OCI-LY7 (cell line): ENCODE results near the gene ASPHD2. TPM values are rescaled to one million over a fixed set of nuclear protein-coding genes. Genes with fewer than 3 reads are reported as not detected.

Experiments used
- BruUV-seq: library from RNA; stranded (reverse); fragments of 400-500 nt; replicated peaks from 2 replicates; lab custom pipeline; 2021; lab: Mats Ljungman, UMichigan
- CTCF ChIA-PET: fragments of 300-600 bp; sonication (Branson Sonifier 250); formaldehyde crosslinking; loops from one replicate; lab custom pipeline; 2022; ENCODE audit warnings: antibody characterized with exemption; ENCODE audit not compliant: unreplicated experiment; lab: Charles Lee
- POLR2A ChIA-PET: fragments of 300-600 bp; sonication (Branson Sonifier 250); formaldehyde crosslinking; loops from one replicate; lab custom pipeline; 2022; ENCODE audit warnings: antibody characterized with exemption; lab: Charles Lee
- DNase-seq: peaks from one replicate; pipeline ENCODE4 v3.0.0-alpha.2; 2015; ENCODE audit warnings: low spot score
- H2AFZ ChIP-seq: fragments of 200-600 bp; sonication (generic), shearing (Covaris generic); 2 replicates; pipeline ENCODE4 v1.6.1; 2014; ENCODE audit warnings: mild to moderate bottlenecking, antibody characterized with exemption, low read length, moderate library complexity
- H3K27ac ChIP-seq: fragments of 200-600 bp; sonication (generic); 2 replicates; pipeline ENCODE4 v1.5.1; 2014; ENCODE audit warnings: mixed run types, low read depth, mild to moderate bottlenecking, moderate library complexity, low read length, inconsistent platforms; ENCODE audit not compliant: poor library complexity, severe bottlenecking
- H3K36me3 ChIP-seq: fragments of 200-600 bp; sonication (generic); 2 replicates; pipeline ENCODE4 v1.6.1; 2014; ENCODE audit warnings: mild to moderate bottlenecking, antibody characterized with exemption, low read length, moderate library complexity, mixed read lengths; ENCODE audit not compliant: insufficient read depth
- H3K4me1 ChIP-seq: fragments of 200-600 bp; sonication (generic); 2 replicates; pipeline ENCODE4 v1.5.1; 2014; ENCODE audit warnings: mild to moderate bottlenecking, low read length; ENCODE audit not compliant: insufficient read depth, poor library complexity, severe bottlenecking
- H3K4me2 ChIP-seq: fragments of 200-600 bp; sonication (generic); 2 replicates; pipeline ENCODE4 v1.6.1; 2014; ENCODE audit warnings: mild to moderate bottlenecking, low read length
- H3K4me3 ChIP-seq: fragments of 200-600 bp; sonication (generic); 2 replicates; pipeline ENCODE4 v1.5.1; 2014; ENCODE audit warnings: mild to moderate bottlenecking, low read depth, low read length; ENCODE audit not compliant: poor library complexity, severe bottlenecking
- H3K79me2 ChIP-seq: fragments of 200-600 bp; sonication (generic); 2 replicates; pipeline ENCODE4 v1.6.1; 2016; ENCODE audit warnings: low read depth, mild to moderate bottlenecking, low read length, moderate library complexity, mixed read lengths; ENCODE audit not compliant: insufficient read depth
- H3K9me2 ChIP-seq: fragments of 200-600 bp; sonication (generic); 2 replicates; pipeline ENCODE4 v1.6.1; 2016; ENCODE audit warnings: mild to moderate bottlenecking, low read length, mixed read lengths; ENCODE audit not compliant: insufficient read depth
- H3K9me3 ChIP-seq: fragments of 200-600 bp; sonication (generic); 2 replicates; pipeline ENCODE4 v1.6.1; 2014; ENCODE audit warnings: mild to moderate bottlenecking, mixed run types, low read length, mixed read lengths
- H4K20me1 ChIP-seq: fragments of 200-600 bp; sonication (generic); 2 replicates; pipeline ENCODE4 v1.6.1; 2014; ENCODE audit warnings: mild to moderate bottlenecking, antibody characterized with exemption, low read length, moderate library complexity, mixed read lengths; ENCODE audit not compliant: insufficient read depth
- CTCF ChIP-seq: fragments of 200-600 bp; sonication (generic); conservative IDR thresholded peaks from 2 replicates; pipeline ENCODE4 v1.5.1; 2014; ENCODE audit warnings: mild to moderate bottlenecking, antibody characterized with exemption, low read length, moderate library complexity, mixed read lengths
- EZH2phosphoT487 ChIP-seq: fragments of 200-600 bp; sonication (generic); IDR thresholded peaks from 2 replicates; pipeline ENCODE4 v1.6.1; 2018; ENCODE audit warnings: low read depth, borderline replicate concordance, mild to moderate bottlenecking, mixed run types, antibody characterized with exemption, low read length, moderate library complexity, mixed read lengths
- intact Hi-C: fragments of 100-400 bp; cut with micrococcal nuclease; formaldehyde crosslinking; loops from one replicate; pipeline ENCODE4 v1.10.0; 2022; ENCODE audit not compliant: unreplicated experiment
- total RNA-seq, 2 experiments: library from RNA; depleted of rRNA in 1 of 2; stranded (reverse); fragments of >200 nt in 1 of 2; shearing (Covaris generic) in 1 of 2; gene quantifications; 2 replicates each; pipeline ENCODE4 v1.2.3, GENCODE V29; 2014 to 2022

ASPHD2 gene
- total RNA-seq, 2 experiments from 2014 or later: 5.5 to 6.5 TPM

- Histone ChIP-seq H3K27ac (peak overlapping the region; percentile 95), H4K20me1 (0 out of 2 replicates have a peak, but pooled peaks cover 1% of the 10 kb centered on the region), H3K4me2 (peak overlapping the region; percentile 85), H2AFZ (peak overlapping the region; percentile 21; the same call in 1 of the 2 replicates), H3K79me2 (peaks cover 91% of the 10 kb centered on the region), H3K9me3 (no peaks in the 10 kb centered on the region), H3K9me2 (no peaks in the 10 kb centered on the region), H3K4me1 (peaks cover 76% of the 10 kb centered on the region), H3K4me3 (peak overlapping the region; percentile 86), H3K36me3 (peaks cover 39% of the 10 kb centered on the region)
- no peak for TF ChIP-seq CTCF
- TF ChIP-seq EZH2phosphoT487: no peak
- DNase-seq: peak; percentile 62
- no TSS peak for BruUV-seq
- intact Hi-C loops: loop anchor here (2.0 kb wide), 1 partner anchor 193 kb away; no protein-coding TSS in a partner anchor
- ChIA-PET POLR2A (interaction anchor here (0.9 to 6.0 kb wide), 6 partner anchors 35 to 193 kb away, joined by 3 to 34 read pairs (median 8); no protein-coding TSS in a partner anchor), CTCF (interaction anchor here (0.8 kb wide), 1 partner anchor 194 kb away, joined by 3 read pairs; no protein-coding TSS in a partner anchor)
These were observed 50.9 kb downstream of the ASPHD2 start for GRCh38 chr22:26479792-26480610.

- POLR2A ChIA-PET: interaction anchor here (1.7 to 6.0 kb wide), 4 partner anchors 54 to 193 kb away, joined by 8 to 34 read pairs (median 16); no protein-coding TSS in a partner anchor
- H2AFZ ChIP-seq: no peak overlapping the region; the same call in 1 of the 2 replicates
- CTCF ChIA-PET: no interaction called here
- peaks cover 7% of the 10 kb centered on the region; the same call in 1 of the 2 replicates for H4K20me1 ChIP-seq
- DNase-seq: no peak
- H3K4me3 ChIP-seq: peak overlapping the region; percentile 86
- TF ChIP-seq EZH2phosphoT487: no peak
- BruUV-seq: no TSS peak
- peaks cover 94% of the 10 kb centered on the region for H3K79me2 ChIP-seq
- H3K27ac ChIP-seq: peak overlapping the region; percentile 95
- H3K36me3 ChIP-seq: peaks cover 36% of the 10 kb centered on the region
- H3K9me2 ChIP-seq: no peaks in the 10 kb centered on the region
- no peaks in the 10 kb centered on the region for H3K9me3 ChIP-seq
- H3K4me2 ChIP-seq: peak overlapping the region; percentile 85
- intact Hi-C loops: loop anchor here (2.0 kb wide), 1 partner anchor 192 kb away; no protein-coding TSS in a partner anchor
- H3K4me1 ChIP-seq: peaks cover 80% of the 10 kb centered on the region
These were observed 51.5 kb downstream of the ASPHD2 start for GRCh38 chr22:26480611-26480932.

- H3K9me2 ChIP-seq: no peaks in the 10 kb centered on the region
- H2AFZ ChIP-seq: peak overlapping the region; percentile 1; the same call in 1 of the 2 replicates
- intact Hi-C loops: loop anchor here (2.0 kb wide), 1 partner anchor 192 kb away; no protein-coding TSS in a partner anchor
- peaks cover 84% of the 10 kb centered on the region for H3K4me1 ChIP-seq
- no peak for DNase-seq
- BruUV-seq: no TSS peak
- H3K36me3 ChIP-seq: peaks cover 36% of the 10 kb centered on the region
- peak overlapping the region; percentile 86 for H3K4me3 ChIP-seq
- ChIA-PET POLR2A (interaction anchor here (0.6 to 6.0 kb wide), 11 partner anchors 10 to 192 kb away, joined by 3 to 34 read pairs (median 4); partner anchors contain the start of gene TFIP11), CTCF (interaction anchor here (0.5 to 0.6 kb wide), 2 partner anchors 50 to 160 kb away, joined by 3 read pairs; no protein-coding TSS in a partner anchor)
- peaks cover 94% of the 10 kb centered on the region for H3K79me2 ChIP-seq
- peak overlapping the region; percentile 85 for H3K4me2 ChIP-seq
- H3K9me3 ChIP-seq: no peaks in the 10 kb centered on the region
- H4K20me1 ChIP-seq: peaks cover 7% of the 10 kb centered on the region; the same call in 1 of the 2 replicates
- no peak for TF ChIP-seq EZH2phosphoT487
- no peak; the same call in 1 of the 2 replicates for TF ChIP-seq CTCF
- H3K27ac ChIP-seq: peak overlapping the region; percentile 95
These were observed 52.1 kb downstream of the ASPHD2 start for GRCh38 chr22:26481112-26481693.
